ENCODE data around the gene CAPN8.

- TF ChIP-seq EZH2 (IDR thresholded peaks at IDR 0.05; ENCODE audit: borderline replicate concordance, insufficient read depth, low read depth, low read length, poor library complexity, severe bottlenecking) = no peak
- TF ChIP-seq, protein P1, sequence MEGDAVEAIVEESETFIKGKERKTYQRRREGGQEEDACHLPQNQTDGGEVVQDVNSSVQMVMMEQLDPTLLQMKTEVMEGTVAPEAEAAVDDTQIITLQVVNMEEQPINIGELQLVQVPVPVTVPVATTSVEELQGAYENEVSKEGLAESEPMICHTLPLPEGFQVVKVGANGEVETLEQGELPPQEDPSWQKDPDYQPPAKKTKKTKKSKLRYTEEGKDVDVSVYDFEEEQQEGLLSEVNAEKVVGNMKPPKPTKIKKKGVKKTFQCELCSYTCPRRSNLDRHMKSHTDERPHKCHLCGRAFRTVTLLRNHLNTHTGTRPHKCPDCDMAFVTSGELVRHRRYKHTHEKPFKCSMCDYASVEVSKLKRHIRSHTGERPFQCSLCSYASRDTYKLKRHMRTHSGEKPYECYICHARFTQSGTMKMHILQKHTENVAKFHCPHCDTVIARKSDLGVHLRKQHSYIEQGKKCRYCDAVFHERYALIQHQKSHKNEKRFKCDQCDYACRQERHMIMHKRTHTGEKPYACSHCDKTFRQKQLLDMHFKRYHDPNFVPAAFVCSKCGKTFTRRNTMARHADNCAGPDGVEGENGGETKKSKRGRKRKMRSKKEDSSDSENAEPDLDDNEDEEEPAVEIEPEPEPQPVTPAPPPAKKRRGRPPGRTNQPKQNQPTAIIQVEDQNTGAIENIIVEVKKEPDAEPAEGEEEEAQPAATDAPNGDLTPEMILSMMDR (IDR thresholded peaks at IDR 0.05) = no peak
Observed at GRCh38 chr1:223634423-223634822, 31.1 kb downstream of the CAPN8 start.

All from B cell (primary cell).